ENCODE results near the gene TYK2. TPM values are rescaled to one million over a fixed set of nuclear protein-coding genes. Genes with fewer than 3 reads are reported as not detected.

The TYK2 gene
- total RNA-seq, 1 donor from 2014 or later, result 56.0 TPM

DNA sequence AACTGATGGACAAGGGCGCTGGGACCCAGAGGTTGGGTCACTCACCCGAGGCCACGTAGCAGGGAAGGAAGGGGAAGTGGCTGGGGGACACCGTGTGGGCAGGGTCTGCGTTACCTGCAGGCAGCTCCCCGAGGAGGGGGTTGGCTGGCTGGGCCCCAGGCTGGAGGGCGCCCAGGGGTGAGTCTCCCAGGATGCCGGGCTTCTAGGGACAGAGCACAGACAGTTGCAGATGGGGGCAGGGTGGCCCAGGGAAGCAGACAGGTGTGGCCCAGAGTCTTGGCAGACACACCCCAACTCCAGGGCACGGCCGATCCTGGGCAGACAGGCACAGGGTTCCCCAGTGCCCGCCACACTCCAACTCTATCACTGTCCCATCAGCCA lies 59.0 kb downstream of the TYK2 start:
- intact Hi-C loops (cut with micrococcal nuclease), result no loop called here
- DNase-seq (no peak), ATAC-seq (no peak)

DNA sequence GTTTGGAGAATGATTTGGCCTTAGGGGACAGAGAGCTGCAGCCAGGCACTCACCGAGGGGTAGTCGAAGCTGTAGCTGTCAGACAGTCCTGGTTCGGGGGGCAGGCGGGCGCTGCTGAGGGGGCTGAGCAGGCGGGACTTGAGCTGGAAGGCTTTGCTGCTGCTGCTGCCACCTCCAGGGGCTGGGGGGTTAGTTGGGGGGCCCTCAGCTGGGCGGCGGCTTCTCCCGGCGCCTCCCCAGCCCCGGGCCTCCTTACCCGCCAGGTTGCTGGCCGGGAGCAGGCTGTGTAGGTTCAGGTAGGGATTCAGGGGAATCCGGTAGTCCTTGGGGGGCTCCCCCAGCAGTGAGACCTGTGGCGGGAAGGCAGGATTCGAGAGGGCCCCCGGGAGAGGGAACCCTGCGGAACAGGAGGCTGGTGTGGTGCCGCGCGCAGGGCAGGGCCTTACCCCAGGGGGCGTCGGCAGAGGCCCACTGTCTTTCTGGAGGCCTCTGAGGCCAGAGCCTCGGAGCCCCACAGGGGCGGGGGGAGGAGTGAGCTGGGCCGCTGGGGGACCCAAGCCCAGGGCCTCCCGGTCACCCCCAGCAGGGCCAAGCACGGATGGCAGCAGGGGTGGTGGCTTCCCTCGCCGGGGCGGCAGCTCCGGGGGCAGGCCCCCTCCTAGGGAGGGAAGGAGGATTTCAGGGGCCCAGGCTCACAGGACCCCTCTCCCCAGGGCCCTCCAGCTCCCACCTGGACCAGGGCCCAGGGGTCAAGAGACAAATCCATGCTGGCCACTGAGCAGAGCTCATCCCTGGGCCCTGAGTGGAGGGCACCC lies 59.6 kb downstream of the TYK2 start:
- intact Hi-C loops (cut with micrococcal nuclease), result no loop called here
- no peak for DNase-seq

DNA sequence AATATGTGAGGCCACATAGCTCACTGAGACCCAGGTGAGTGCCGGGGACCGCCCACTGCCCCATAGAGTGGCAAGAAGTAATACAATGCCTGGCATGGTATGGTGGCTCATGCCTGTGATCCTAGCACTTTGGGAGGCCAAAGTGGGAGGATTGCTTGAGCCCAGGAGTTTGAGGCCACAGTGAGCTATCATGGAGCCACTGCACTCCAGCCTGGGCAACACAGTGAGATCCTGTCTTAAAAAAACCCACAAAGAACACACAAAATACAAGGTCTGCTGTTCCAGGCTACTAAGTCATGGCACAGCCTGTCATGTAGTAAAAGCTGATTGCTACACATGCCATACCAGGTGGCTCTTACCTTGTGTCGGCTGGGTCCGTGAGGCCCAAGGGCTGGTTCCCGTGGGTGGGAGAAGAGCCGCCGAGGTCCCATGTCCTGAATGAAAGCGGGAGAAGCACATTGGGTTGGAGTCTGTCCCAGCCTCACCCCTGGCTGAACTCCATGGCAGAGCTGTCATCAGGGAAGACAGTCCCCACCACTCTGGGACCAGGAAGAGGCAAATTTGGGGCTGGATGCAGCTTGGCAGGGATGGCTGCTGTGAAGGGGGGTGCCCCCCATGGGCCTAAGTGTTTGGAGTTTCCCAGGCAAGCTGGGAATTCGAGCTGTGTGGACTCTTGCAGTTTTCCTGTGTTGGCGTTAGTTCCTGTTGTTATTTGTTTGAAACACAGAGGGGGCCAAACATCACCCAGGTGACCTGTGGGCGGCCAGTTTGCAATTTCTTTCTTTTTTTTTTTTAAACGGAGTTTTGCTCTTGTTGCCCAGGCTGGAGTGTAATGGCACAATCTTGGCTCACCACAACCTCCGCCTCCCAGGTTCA lies 61.3 kb downstream of the TYK2 start:
- intact Hi-C loops (cut with micrococcal nuclease), result no loop called here
- no peak for ATAC-seq
- DNase-seq, result no peak

More for the DNA sequence above, 59.6 kb downstream of the TYK2 start:
- ATAC-seq, result no peak

DNA sequence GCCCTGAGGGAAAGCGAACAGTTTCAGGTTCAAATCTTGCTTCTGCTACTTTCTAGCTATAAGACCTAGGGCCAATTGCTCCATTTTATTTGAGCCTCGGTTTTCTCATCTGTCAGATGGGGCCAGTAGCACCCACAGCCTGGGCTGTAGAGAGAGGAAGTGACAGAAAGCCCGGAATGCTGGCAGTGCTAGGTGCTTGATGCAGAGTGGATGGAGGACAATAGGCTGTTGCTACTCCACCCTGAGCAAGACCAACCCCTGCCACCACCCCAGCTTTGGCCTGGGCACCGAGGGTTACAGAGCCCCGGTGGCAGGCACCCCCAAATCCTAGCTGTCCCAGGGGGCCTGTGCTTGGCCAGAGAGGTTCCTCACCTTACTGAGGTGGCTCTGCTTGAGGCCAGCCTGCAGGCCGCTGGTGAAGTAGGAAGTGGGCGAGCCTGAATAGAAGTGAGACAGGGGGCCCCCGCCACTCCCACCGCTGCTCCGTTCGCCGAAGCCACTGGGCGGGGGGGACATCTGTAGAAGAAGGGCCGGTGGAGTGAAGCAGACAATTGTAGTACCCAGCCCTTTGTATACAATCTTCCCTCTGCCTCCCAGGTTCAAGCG lies 62.4 kb downstream of the TYK2 start:
- DNase-seq, result no peak

DNA sequence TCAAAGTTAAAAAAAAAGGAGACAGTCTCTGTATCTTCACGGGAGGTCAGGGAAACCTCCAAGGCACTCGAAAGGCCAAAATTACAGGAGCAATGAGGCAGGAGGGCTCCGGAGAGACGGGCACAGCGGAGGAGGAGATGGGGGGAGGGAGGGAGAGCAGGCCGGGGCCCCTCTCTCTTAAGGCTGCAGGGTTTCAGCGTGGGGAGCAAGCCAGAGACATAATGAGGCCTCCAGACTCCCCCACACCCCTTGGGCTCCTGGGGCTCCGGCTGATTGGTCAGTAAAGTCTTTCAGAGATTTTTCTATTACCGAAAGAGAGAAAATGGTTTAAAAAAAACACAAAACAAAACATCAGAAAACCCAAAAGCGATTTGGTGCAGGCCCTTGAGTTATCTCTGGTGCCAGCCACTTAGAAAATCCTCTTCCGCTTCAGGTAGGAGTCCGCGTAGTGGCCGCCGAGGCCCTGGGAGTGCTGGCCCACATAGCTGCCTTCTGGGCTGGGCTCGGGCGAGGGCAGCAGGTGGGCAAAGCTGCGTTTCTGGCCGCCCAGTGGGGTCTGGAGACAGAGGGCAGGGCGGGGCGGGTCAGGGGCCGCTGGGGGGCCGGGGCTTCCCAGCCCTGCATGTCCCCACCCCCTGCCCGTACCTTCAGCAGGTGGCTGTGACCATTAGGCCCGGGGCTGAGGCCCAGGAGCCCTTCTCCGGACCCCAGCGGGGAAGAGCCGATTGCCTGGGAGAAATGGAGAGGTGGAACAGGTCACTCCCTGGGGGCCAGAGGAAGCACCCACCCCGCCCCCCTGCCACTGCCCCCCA lies 63.1 kb downstream of the TYK2 start:
- no peak for DNase-seq
- no peak for ATAC-seq
- intact Hi-C loops (cut with micrococcal nuclease), result no loop called here

More for the DNA sequence above, 62.4 kb downstream of the TYK2 start:
- intact Hi-C loops (cut with micrococcal nuclease), result no loop called here
- no peak for ATAC-seq

DNA sequence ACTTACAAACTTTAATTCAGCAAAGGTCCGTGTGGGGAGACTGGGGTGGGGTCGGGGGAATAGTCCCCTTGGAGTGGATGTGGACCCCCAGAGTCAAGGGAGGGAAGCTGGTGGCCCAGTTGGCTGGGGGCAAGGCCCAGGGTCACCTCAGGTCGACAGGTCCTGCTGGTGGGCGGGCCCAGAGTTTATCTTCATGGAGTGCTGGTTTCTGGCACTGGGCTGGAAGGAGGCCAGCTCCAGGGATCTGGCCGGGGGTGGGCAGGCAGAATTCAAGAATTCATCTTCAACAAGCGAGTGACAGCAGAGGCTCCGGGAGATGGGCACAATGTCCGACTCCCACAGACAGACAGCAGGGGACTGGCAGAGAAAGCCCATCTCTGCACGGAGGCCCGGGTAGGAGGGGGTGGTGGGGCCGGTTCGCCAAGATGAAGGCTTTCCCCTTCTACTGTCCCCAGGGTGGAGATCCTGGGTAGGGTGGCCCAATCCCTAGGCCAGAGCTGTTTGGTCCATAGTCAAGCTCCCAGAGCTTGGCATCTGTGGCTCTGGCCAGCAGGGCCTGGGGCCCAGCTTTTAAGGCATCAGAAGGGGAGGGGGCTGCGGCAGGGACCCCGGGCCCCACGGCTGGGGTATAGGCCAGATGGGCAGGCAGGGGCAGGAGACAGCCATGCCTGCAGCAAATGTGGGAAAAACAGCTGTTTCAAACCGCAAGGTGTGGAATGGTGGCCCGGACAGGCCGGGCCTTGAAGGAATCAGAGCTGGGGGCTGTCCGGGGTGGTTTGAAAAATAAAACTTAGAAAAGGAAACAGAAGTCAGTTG lies 63.9 kb downstream of the TYK2 start:
- DNase-seq, result no peak
- peak; percentile 38 for ATAC-seq
- intact Hi-C loops (cut with micrococcal nuclease), result no loop called here

DNA sequence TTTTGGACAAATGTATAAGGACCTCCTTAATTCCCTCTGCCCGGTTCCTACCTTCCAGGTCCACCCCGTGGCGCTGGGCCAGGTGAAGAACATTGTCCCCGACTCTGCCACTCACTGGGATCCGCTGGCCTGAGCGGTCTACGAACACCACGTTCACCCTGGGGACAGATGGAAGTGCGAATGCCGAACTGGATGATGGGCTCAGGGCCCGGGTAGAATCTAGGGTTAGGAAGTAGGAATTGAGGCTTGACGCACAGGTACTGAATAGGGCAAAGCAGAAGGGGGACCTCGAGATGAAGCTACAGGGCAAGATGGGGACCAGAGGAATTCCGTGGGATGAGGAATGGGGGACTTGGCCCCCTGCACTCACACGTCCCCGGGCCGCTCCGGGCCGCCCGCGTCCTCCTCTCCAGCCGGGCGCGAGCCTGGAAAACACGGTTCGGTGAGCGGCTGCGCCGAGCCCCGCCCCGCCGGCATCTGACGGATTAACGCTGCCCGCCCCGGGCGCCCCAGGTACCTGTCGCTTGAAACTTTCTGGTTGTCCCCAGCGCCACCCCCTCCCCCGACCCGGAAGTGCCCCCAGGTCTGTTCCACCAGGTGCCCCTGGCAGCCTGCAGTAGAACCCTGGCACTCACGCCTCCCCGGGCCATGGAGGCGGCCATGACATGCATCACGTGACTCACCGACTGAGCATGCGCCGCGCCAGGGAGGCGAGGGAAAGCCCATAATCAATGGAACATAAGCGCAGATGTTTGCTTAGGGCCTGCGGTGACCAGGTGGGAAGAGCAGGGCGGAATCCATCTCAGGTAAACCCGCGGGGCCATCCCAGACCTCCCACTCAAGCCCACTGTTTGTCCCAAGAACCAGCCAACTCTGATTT lies 64.8 kb downstream of the TYK2 start, which contains the start of gene FDX2:
Gene FDX2, minus strand, starts transcription at position 681 of the 880 bp plus-strand sequence. Its CDS starts 19 bp downstream, at position 662.
- DNase-seq (peak; percentile 95), ATAC-seq (peak; percentile 93)
- intact Hi-C loops (cut with micrococcal nuclease), result no loop called here

DNA sequence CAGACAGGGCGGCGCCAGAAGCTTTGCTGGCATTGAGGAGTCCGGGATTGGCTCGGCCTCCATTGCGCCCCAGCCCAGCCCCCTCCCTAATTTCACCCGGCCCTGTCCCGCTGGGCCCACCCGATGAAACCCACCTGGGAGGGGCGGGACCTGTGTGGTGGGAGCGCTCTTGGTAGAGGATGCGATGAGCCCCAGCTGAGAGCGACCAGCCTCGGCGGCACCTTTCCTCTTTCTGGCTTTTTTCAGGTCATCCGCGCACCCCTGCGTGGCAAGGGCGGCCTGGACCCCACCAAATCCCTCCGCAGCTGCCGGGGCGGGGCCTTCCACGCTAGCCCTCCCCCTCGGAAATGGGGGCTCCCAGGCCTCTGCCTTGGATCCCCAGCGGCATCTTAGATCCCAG lies 70.9 kb downstream of the TYK2 start, which contains the start of gene ZGLP1:
Gene ZGLP1, minus strand, starts transcription at position 393 of the 400 bp plus-strand sequence.
- ATAC-seq (no peak), DNase-seq (no peak)
- intact Hi-C loops (cut with micrococcal nuclease), result no loop called here

DNA sequence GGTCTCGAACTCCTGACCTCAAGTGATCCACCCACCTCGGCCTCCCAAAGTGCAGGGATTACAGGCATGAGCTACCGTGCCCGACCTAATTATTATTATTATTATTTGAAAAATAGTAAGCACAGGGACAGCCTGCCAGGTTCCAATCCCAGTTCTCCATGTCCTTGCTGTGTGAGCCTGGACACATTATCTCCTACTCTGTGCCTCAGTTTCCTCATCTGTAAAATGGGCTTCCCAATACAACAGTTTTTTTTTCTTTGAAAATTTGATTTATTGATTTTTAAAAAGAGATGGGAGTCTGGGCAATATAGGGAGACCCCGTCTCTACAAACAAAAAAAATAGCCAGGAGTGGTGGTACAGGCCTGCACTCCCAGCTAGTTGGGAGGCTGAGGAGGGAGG lies 74.0 kb downstream of the TYK2 start:
- intact Hi-C loops (cut with micrococcal nuclease), result no loop called here
- no peak for ATAC-seq
- no peak for DNase-seq

DNA sequence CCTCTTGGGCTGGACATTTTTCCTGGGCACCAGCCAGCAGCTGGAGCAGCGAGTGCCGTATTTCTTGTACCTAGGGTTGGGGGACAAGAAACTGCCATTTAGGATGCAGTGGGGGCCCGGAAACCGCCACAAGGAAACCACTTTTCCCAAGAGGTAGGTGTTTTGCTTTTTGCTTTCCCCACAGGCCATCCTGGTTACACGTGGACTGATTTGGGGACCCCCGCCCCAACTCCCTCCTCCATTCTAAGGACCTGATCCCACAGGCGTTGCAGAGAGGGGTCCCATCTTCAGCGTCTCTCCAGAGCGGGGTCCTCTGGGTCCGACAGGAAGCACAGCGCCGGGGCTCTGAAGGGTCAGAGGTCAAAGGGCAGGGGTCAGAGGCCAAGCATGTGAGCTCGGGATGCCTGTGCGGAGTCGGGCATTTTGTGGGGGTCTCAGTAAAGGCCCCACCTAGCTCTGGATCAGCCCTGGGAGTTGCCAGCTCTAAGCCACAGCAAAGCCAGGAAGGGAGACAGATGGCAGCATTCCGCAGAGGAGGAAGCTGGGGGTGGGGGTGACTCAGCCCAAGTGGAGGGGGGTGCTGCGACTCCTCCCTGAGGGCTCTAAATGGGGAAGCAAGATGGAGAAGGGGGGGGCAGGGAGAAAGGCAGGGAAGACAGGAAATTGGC lies 75.1 kb downstream of the TYK2 start:
- intact Hi-C loops (cut with micrococcal nuclease), result no loop called here
- ATAC-seq (peak; percentile 63), DNase-seq (no peak)

Small RNA genes within 50 kb of the gene (microRNA-seq; reads per million reads assigned to microRNA genes)
- gene MIR1181 (ENCODE audit: borderline number of aligned reads), result not detected

Other genes starting within 250 kb of the TYK2 start
- gene DNMT1, start 185.6 kb downstream of the TYK2 start, total RNA-seq, result 25.1 TPM
- 5.3 TPM for gene S1PR2, start 149.2 kb downstream of the TYK2 start, total RNA-seq
- 71.2 TPM for gene MRPL4, start 128.4 kb downstream of the TYK2 start, total RNA-seq
- gene ICAM1, start 109.5 kb downstream of the TYK2 start, total RNA-seq, result 7.3 TPM
- 0.52 TPM for gene ICAM4, start 93.6 kb downstream of the TYK2 start, total RNA-seq
- 0.32 TPM for gene ICAM5, start 90.6 kb downstream of the TYK2 start, total RNA-seq
- gene ZGLP1, start 70.8 kb downstream of the TYK2 start, total RNA-seq, result 0.87 TPM
- 18.2 TPM for gene FDX2, start 64.6 kb downstream of the TYK2 start, total RNA-seq
- gene RAVER1, start 47.0 kb downstream of the TYK2 start, total RNA-seq, result 12.3 TPM
- gene ICAM3, start 40.9 kb downstream of the TYK2 start, total RNA-seq, result 25.3 TPM
- 157 TPM for gene CDC37, start 23.0 kb upstream of the TYK2 start, total RNA-seq
- 36.1 TPM for gene PDE4A, start 40.0 kb upstream of the TYK2 start, total RNA-seq
- 87.7 TPM for gene KEAP1, start 122.8 kb upstream of the TYK2 start, total RNA-seq
- not detected for gene S1PR5, start 136.9 kb upstream of the TYK2 start, total RNA-seq
- gene ATG4D, start 163.3 kb upstream of the TYK2 start, total RNA-seq, result 61.4 TPM
- 9.3 TPM for gene KRI1, start 185.4 kb upstream of the TYK2 start, total RNA-seq
- gene CDKN2D, start 188.4 kb upstream of the TYK2 start, total RNA-seq, result 8.3 TPM
- not detected for gene AP1M2, start 206.7 kb upstream of the TYK2 start, total RNA-seq
- 71.8 TPM for gene SLC44A2, start 245.0 kb upstream of the TYK2 start, total RNA-seq